Suprapubic skin (tissue), 4 donors: ENCODE results near the gene ISLR2.

Experiments
- EP300 ChIP-seq: sonication (generic); formaldehyde crosslinking; IDR thresholded peaks from one replicate; pipeline ENCODE4 v1.6.1; 2017; ENCODE audit warnings: antibody characterized with exemption
- POLR2A ChIP-seq, 2 donors: fragments of 450-650 bp; IDR thresholded peaks; one replicate each; pipeline ENCODE4 v1.6.1; 2017; ENCODE audit warnings: antibody characterized with exemption in 2 of 2, mild to moderate bottlenecking in 2 of 2, moderate library complexity in 2 of 2
- POLR2AphosphoS5 ChIP-seq, 3 donors: sonication (generic); formaldehyde crosslinking; IDR thresholded peaks; one replicate each; pipeline ENCODE4 v1.6.1; 2017; ENCODE audit warnings: antibody characterized with exemption in 3 of 3
- TF ChIP-seq, protein P1 (sequence below), 2 donors: fragments of 200-600 bp in 1 of 2; fragments of 450-650 bp in 1 of 2; sonication (generic) in 1 of 2; IDR thresholded peaks; one replicate each; pipeline ENCODE4 v1.5.1; 2016 to 2019; ENCODE audit warnings: antibody characterized with exemption in 2 of 2, mild to moderate bottlenecking in 1 of 2, moderate library complexity in 1 of 2

DNA sequence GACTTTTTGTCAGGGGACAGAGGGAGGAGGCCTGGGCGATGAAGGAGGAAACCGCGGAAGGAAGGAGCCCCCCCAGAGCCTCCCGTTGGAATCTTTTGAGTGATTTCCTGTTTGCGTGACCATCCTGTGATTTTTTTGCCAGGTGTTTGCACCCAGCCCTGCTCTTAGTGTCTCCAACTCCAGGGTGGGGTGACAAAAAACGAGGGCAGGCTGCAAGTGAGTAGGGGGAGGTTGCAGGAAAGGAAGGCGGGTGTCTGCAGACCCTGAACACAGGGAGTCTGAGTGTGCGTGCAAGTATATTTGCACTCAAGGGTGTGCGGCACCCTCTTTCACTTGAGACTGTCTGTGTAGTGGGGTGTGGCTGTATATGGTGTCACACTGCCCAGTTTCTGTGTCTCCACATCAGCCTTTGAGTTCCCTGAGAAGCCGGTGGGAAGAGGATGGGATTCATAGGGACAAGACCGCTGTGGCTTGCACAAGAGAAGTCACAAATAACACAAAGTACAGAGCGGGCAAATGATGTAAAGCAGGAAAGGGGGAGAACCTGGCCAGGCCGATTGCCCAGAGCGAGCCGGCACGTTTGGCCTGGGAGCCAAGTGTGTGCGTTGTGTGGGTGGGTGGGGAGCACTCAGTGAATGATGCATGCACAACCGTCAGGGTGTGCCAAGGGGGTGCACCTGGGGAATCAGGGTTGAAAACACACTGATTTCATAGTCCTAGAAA is 6.6 kb downstream of the ISLR2 start:
- TF ChIP-seq POLR2AphosphoS5 (IDR thresholded peaks at IDR 0.05) (no peak), POLR2A (IDR thresholded peaks at IDR 0.05) (no peak), EP300 (no peak)
- TF ChIP-seq, protein P1, sequence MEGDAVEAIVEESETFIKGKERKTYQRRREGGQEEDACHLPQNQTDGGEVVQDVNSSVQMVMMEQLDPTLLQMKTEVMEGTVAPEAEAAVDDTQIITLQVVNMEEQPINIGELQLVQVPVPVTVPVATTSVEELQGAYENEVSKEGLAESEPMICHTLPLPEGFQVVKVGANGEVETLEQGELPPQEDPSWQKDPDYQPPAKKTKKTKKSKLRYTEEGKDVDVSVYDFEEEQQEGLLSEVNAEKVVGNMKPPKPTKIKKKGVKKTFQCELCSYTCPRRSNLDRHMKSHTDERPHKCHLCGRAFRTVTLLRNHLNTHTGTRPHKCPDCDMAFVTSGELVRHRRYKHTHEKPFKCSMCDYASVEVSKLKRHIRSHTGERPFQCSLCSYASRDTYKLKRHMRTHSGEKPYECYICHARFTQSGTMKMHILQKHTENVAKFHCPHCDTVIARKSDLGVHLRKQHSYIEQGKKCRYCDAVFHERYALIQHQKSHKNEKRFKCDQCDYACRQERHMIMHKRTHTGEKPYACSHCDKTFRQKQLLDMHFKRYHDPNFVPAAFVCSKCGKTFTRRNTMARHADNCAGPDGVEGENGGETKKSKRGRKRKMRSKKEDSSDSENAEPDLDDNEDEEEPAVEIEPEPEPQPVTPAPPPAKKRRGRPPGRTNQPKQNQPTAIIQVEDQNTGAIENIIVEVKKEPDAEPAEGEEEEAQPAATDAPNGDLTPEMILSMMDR (IDR thresholded peaks at IDR 0.05), result no peak
